Embryonic facial prominence (tissue), 1 donor: Measurements from ENCODE around the gene TMEM92.

Source experiments
- DNase-seq: peaks from one replicate; pipeline ENCODE4 v3.0.0-alpha.2; 2016; ENCODE audit errors: extremely low spot score

TMEM92 gene

GRCh38 chr17:50328363-50329325 lies 54.4 kb downstream of the TMEM92 start:
- DNase-seq = no peak

- no peak for DNase-seq
Observed at GRCh38 chr17:50329716-50330115, 55.5 kb downstream of the TMEM92 start.

DNA sequence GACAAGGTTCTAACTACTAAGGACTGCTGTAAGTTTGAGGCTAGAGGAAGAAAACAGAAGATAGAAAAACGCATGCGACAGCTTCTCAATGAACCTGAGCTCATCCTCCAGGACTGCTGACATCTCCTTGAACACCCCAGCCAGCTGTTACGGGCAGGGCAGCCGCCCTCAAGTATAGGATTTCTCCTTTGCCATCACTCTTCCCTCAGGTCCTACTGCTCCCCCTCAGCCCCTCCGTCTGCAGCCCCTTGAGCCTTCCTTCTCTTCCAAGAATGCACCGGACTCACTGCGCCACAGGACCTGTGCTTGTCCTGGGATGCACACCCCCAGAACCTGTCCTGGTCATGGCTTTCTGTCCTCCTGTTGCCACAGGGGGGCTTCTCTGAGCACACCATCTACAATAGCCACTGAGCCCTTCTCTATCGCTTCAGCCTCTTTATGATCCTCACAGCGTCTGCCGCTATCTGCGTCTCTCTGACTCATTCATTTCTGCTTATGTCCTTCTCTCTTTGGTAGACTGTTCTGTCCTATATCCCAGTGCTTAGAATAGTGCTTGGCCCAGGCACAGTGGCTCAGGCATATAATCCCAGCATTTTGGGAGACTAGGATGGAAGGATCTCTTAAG lies 56.0 kb downstream of the TMEM92 start:
- no peak for DNase-seq
